H1 (cell line): ENCODE measurements around the gene CTAG1A. TPM values are rescaled to one million over a fixed set of nuclear protein-coding genes. Genes with fewer than 3 reads are reported as not detected.

ENCODE experiments used
- CTCF ChIA-PET: fragments of 300-600 bp; sonication (Branson Sonifier 250); formaldehyde crosslinking; loops from one replicate; lab custom pipeline; 2021; ENCODE audit not compliant: partially characterized antibody; lab: Charles Lee
- POLR2A ChIA-PET: fragments of 300-600 bp; sonication (Branson Sonifier 250); formaldehyde crosslinking; loops from one replicate; lab custom pipeline; 2021; ENCODE audit warnings: inconsistent platforms; ENCODE audit not compliant: partially characterized antibody; lab: Charles Lee
- DNase-seq, 2 experiments: peaks; one replicate each; pipeline versions ENCODE4 v3.0.0 to v3.0.0-alpha.2; 2010 to 2022; ENCODE audit warnings: low spot score in 2 of 2, low read depth in 1 of 2, mixed read lengths in 1 of 2
- FAIRE-seq: peaks from 2 replicates; lab custom pipeline; 2011; peaks lifted over from hg19 to GRCh38; lab: Jason Lieb, UNC
- H2AFZ ChIP-seq: 2 replicates; pipeline ENCODE4 v1.8.1; 2012; ENCODE audit warnings: low read length, inconsistent platforms
- H2AK5ac ChIP-seq: 2 replicates; pipeline ENCODE4 v1.6.1; 2013; ENCODE audit warnings: low read depth, low read length
- H2BK120ac ChIP-seq: replicated peaks from 2 replicates; pipeline ENCODE3; 2013; ENCODE audit warnings: low read depth, low read length, inconsistent platforms
- H2BK12ac ChIP-seq: 2 replicates; pipeline ENCODE4 v1.6.1; 2013; ENCODE audit warnings: low read depth, low read length
- H2BK15ac ChIP-seq: 2 replicates; pipeline ENCODE4 v1.6.1; 2013; ENCODE audit warnings: low read length
- H2BK20ac ChIP-seq: 2 replicates; pipeline ENCODE4 v1.6.1; 2013; ENCODE audit warnings: low read length
- H2BK5ac ChIP-seq: 2 replicates; pipeline ENCODE4 v1.6.1; 2013; ENCODE audit warnings: low read depth, low read length
- H3K14ac ChIP-seq: 2 replicates; pipeline ENCODE4 v1.6.1; 2013; ENCODE audit warnings: inconsistent platforms; ENCODE audit not compliant: insufficient read length
- H3K18ac ChIP-seq: 2 replicates; pipeline ENCODE4 v1.6.1; 2013; ENCODE audit warnings: low read length; ENCODE audit errors: extremely low read depth
- H3K23ac ChIP-seq: 2 replicates; pipeline ENCODE4 v1.6.1; 2013; ENCODE audit warnings: inconsistent platforms; ENCODE audit not compliant: insufficient read length
- H3K23me2 ChIP-seq: 2 replicates; pipeline ENCODE4 v1.6.1; 2013; ENCODE audit warnings: low read depth, low read length
- H3K27ac ChIP-seq: 2 replicates; pipeline ENCODE4 v1.6.1; 2011; ENCODE audit warnings: low read depth, low read length, inconsistent platforms
- H3K27me3 ChIP-seq, 4 experiments: replicated peaks in 1 of 4; 1 replicate in 1 of 4; 2 replicates in 3 of 4; pipeline versions ENCODE4 v1.6.1 to v1.8.1; 2011 to 2013; ENCODE audit warnings: low read length in 3 of 4, mild to moderate bottlenecking in 3 of 4, inconsistent platforms in 2 of 4, mixed read lengths in 2 of 4, moderate library complexity in 1 of 4; ENCODE audit not compliant: control insufficient read depth in 3 of 4, insufficient read depth in 3 of 4; ENCODE audit errors: extremely low read depth in 1 of 4
- H3K36me3 ChIP-seq, 4 experiments: 2 replicates each; pipeline versions ENCODE4 v1.6.1 to v1.8.1; 2011 to 2013; ENCODE audit warnings: mild to moderate bottlenecking in 4 of 4, low read length in 3 of 4, moderate library complexity in 2 of 4, control low read depth in 1 of 4, inconsistent platforms in 1 of 4; ENCODE audit not compliant: insufficient read depth in 4 of 4, control insufficient read depth in 2 of 4
- H3K4ac ChIP-seq: replicated peaks from 2 replicates; pipeline ENCODE3; 2013; ENCODE audit warnings: low read length, low read depth, mixed read lengths, inconsistent platforms; ENCODE audit not compliant: insufficient read length
- H3K4me1 ChIP-seq, 4 experiments: replicated peaks in 1 of 4; 1 replicate in 1 of 4; 2 replicates in 3 of 4; pipeline versions ENCODE4 v1.6.1 to v1.8.1; 2011 to 2013; ENCODE audit warnings: low read length in 3 of 4, inconsistent platforms in 2 of 4, mixed read lengths in 1 of 4; ENCODE audit not compliant: insufficient read depth in 4 of 4, control insufficient read depth in 3 of 4
- H3K4me2 ChIP-seq, 2 experiments: 2 replicates each; pipeline versions ENCODE4 v1.6.1 to v1.8.1; 2011 to 2013; ENCODE audit warnings: low read depth in 2 of 2, low read length in 2 of 2, control low read depth in 1 of 2, inconsistent platforms in 1 of 2, mild to moderate bottlenecking in 1 of 2; ENCODE audit not compliant: insufficient read depth in 1 of 2
- H3K4me3 ChIP-seq, 4 experiments: fragments of 200-600, 300-600 bp in 1 of 4; sonication (generic), shearing (Covaris generic), sonication (Bioruptor Twin) in 1 of 4; 2 replicates each; pipeline versions ENCODE4 v1.5.1 to v1.8.1; 2011 to 2016; ENCODE audit warnings: low read length in 4 of 4, low read depth in 3 of 4, control low read depth in 2 of 4, inconsistent platforms in 2 of 4, mild to moderate bottlenecking in 2 of 4, mixed read lengths in 1 of 4, moderate library complexity in 1 of 4; ENCODE audit not compliant: insufficient read depth in 2 of 4; ENCODE audit errors: extremely low read depth in 1 of 4
- H3K56ac ChIP-seq: replicated peaks from 2 replicates; pipeline ENCODE3; 2013; ENCODE audit warnings: low read depth, mild to moderate bottlenecking, mixed read lengths, low read length, inconsistent platforms; ENCODE audit not compliant: insufficient read length
- H3K79me1 ChIP-seq: 2 replicates; pipeline ENCODE4 v1.6.1; 2013; ENCODE audit warnings: low read depth, low read length, control low read depth
- H3K79me2 ChIP-seq, 2 experiments: 2 replicates each; pipeline versions ENCODE4 v1.6.1 to v1.8.1; 2012 to 2013; ENCODE audit warnings: low read length in 2 of 2, mild to moderate bottlenecking in 2 of 2, inconsistent platforms in 1 of 2; ENCODE audit not compliant: insufficient read depth in 2 of 2, control insufficient read depth in 1 of 2
- H3K9ac ChIP-seq, 4 experiments: replicated peaks in 1 of 4; 1 replicate in 1 of 4; 2 replicates in 3 of 4; pipeline versions ENCODE4 v1.6.1 to v1.8.1; 2011 to 2013; ENCODE audit warnings: low read depth in 3 of 4, low read length in 3 of 4, control low read depth in 2 of 4, mild to moderate bottlenecking in 2 of 4, moderate library complexity in 2 of 4, inconsistent platforms in 1 of 4; ENCODE audit errors: extremely low read depth in 1 of 4
- H3K9me3 ChIP-seq, 2 experiments: 2 replicates each; pipeline versions ENCODE4 v1.6.1 to v1.8.1; 2012 to 2013; ENCODE audit warnings: mild to moderate bottlenecking in 2 of 2, moderate library complexity in 2 of 2, control low read depth in 1 of 2, inconsistent platforms in 1 of 2, low read depth in 1 of 2, low read length in 1 of 2, mixed read lengths in 1 of 2; ENCODE audit not compliant: insufficient read depth in 2 of 2
- H4K20me1 ChIP-seq, 2 experiments: replicated peaks in 1 of 2; 2 replicates each; pipeline versions ENCODE3 to v1.8.1; 2011 to 2013; ENCODE audit warnings: inconsistent platforms in 2 of 2, low read length in 2 of 2, mild to moderate bottlenecking in 1 of 2; ENCODE audit not compliant: insufficient read depth in 2 of 2, control insufficient read depth in 1 of 2
- H4K5ac ChIP-seq: 2 replicates; pipeline ENCODE4 v1.6.1; 2013; ENCODE audit warnings: low read length, low read depth, mixed read lengths, inconsistent platforms; ENCODE audit not compliant: insufficient read length
- H4K8ac ChIP-seq: 2 replicates; pipeline ENCODE4 v1.8.0; 2013; ENCODE audit warnings: mild to moderate bottlenecking, moderate library complexity, low read length, inconsistent platforms; ENCODE audit not compliant: insufficient read depth; ENCODE audit errors: extremely low read depth
- H4K91ac ChIP-seq: replicated peaks from 2 replicates; pipeline ENCODE3; 2013; ENCODE audit warnings: low read length, mixed read lengths, inconsistent platforms; ENCODE audit not compliant: insufficient read length
- BACH1 ChIP-seq: IDR thresholded peaks from 2 replicates; pipeline ENCODE4 v1.6.1; 2012; ENCODE audit warnings: low read length, improper control_type of control experiment
- EGR1 ChIP-seq: IDR thresholded peaks from 2 replicates; pipeline ENCODE4 v1.6.1; 2011; ENCODE audit warnings: low read depth, low read length, borderline replicate concordance
- JUN ChIP-seq: IDR thresholded peaks from 2 replicates; pipeline ENCODE4 v1.6.1; 2011; ENCODE audit warnings: low read depth, mild to moderate bottlenecking, improper control_type of control experiment, low read length
- JUND ChIP-seq: IDR thresholded peaks from 2 replicates; pipeline ENCODE4 v1.6.1; 2011; ENCODE audit warnings: mild to moderate bottlenecking, improper control_type of control experiment, low read length
- RBBP5 ChIP-seq: IDR thresholded peaks from 2 replicates; pipeline ENCODE4 v1.7.1; 2012; ENCODE audit warnings: low read depth, mild to moderate bottlenecking, inconsistent platforms, low read length, moderate library complexity, borderline replicate concordance
- TBP ChIP-seq: IDR thresholded peaks from 2 replicates; pipeline ENCODE4 v1.6.1; 2011; ENCODE audit warnings: low read depth, low read length, improper control_type of control experiment
- USF2 ChIP-seq: IDR thresholded peaks from 2 replicates; pipeline ENCODE4 v1.6.1; 2011; ENCODE audit warnings: low read length, improper control_type of control experiment
- WGBS, 2 experiments: shearing (Covaris generic) in 1 of 2; methylation state at CpG; one replicate each; pipeline versions ENCODE4 v1.1.6 to v1.1.7; 2013 to 2015; ENCODE audit warnings: low lambda C conversion rate in 2 of 2, mixed read lengths in 2 of 2, inconsistent platforms in 1 of 2, low coverage in 1 of 2, missing lambda C conversion rate in 1 of 2; ENCODE audit not compliant: insufficient replicate concordance in 2 of 2, insufficient coverage in 1 of 2, insufficient read length in 1 of 2; ENCODE audit errors: extremely low coverage in 1 of 2, missing lambda C conversion rate in 1 of 2; 5-methylcytosine and 5-hydroxymethylcytosine counted together
- polyA plus RNA-seq, 7 experiments: library from polyadenylated mRNA; depleted of rRNA in 3 of 7; stranded (reverse) in 5 of 7; unstranded in 2 of 7; fragments of >200 nt in 5 of 7; fragments of 200-250 nt in 2 of 7; gene quantifications; 1 replicate in 5 of 7; 2 replicates in 1 of 7; 4 replicates in 1 of 7; pipeline versions ENCODE4 v1.2.1 to v1.2.3, GENCODE V29; 2011 to 2013; ENCODE audit warnings: missing spikeins in 2 of 7, mixed read lengths in 2 of 7
- total RNA-seq: library from RNA; stranded (reverse); fragmentation: NEBNext Ultra II Directional; extraction: Animal tissue kit (Norgen Biotek cat#: 25700); gene quantifications from 2 replicates; pipeline ENCODE4 v1.2.1, GENCODE V29; 2021

Gene CTAG1A
- total and polyA plus RNA-seq, 2 of the 8 experiments (the other 6 are each of a cell fraction or from before 2014, with no cell fraction given) = not detected

GRCh38 chrX:154599531-154599930, 14.6 kb downstream of the CTAG1A start:
- POLR2A ChIA-PET = interaction anchor here (0.6 kb wide), 1 partner anchor 102 kb away, joined by 3 read pairs; no protein-coding TSS in a partner anchor
- Histone ChIP-seq H3K4me1 (peaks cover 0 to 10% (median 0%) of the 10 kb centered on the region in 4 experiments; a peak in 4 of 7 replicates), H3K79me1 (no peaks in the 10 kb centered on the region), H4K8ac (no peak overlapping the region; the same call in 1 of the 2 replicates), H3K18ac (no peak overlapping the region), H3K4ac (no peak overlapping the region), H3K27me3 (no peaks in the 10 kb centered on the region), H3K4me3 (no peak overlapping the region), H2AK5ac (no peak overlapping the region), H3K79me2 (no peaks in the 10 kb centered on the region), H3K23me2 (no peaks in the 10 kb centered on the region), H4K91ac (no peak overlapping the region), H2BK12ac (peak overlapping the region; percentile 27; the same call in 1 of the 2 replicates), H2BK120ac (no peak overlapping the region), H4K5ac (no peak overlapping the region), H3K9me3 (peaks cover 3 to 8% of the 10 kb centered on the region in 2 experiments), H3K4me2 (no peak overlapping the region), H4K20me1 (no peaks in the 10 kb centered on the region), H2AFZ (no peak overlapping the region), H3K36me3 (no peaks in the 10 kb centered on the region), H2BK15ac (no peak overlapping the region), H2BK5ac (no peak overlapping the region), H3K23ac (no peak overlapping the region), H3K27ac (no peak overlapping the region), H3K56ac (no peak overlapping the region), H2BK20ac (no peak overlapping the region), H3K9ac (no peak overlapping the region), H3K14ac (no peak overlapping the region)
- FAIRE-seq (no peak), DNase-seq (no peak)
- WGBS, 2 experiments = 92% methylated on average over 5 of the region's 14 CpGs; no CpG with 5 or more reads in 1 of the 2 experiments
- CTCF ChIA-PET = interaction anchor here (0.9 to 2.2 kb wide), 2 partner anchors 13 to 149 kb away, joined by 5 to 6 read pairs; no protein-coding TSS in a partner anchor
- TF ChIP-seq BACH1 (no peak), EGR1 (no peak), JUN (no peak), USF2 (no peak), RBBP5 (no peak), JUND (no peak), TBP (no peak)
